HepG2 (cell line): ENCODE data around the gene PRPSAP1. TPM values are rescaled to one million over a fixed set of nuclear protein-coding genes. Genes with fewer than 3 reads are reported as not detected.

Experiments
- GATAD2A ChIP-seq: IDR thresholded peaks from 2 replicates; pipeline ENCODE4 v1.6.1; 2016
- MAZ ChIP-seq, 2 experiments: sonication (generic) in 1 of 2; formaldehyde crosslinking in 1 of 2; IDR thresholded peaks; 2 replicates each; pipeline versions ENCODE4 v1.5.0 to v1.6.1; 2012 to 2020; ENCODE audit warnings: low read depth in 2 of 2, mild to moderate bottlenecking in 2 of 2, borderline replicate concordance in 1 of 2, improper control_type of control experiment in 1 of 2, low read length in 1 of 2, missing genetic modification reagents in 1 of 2, moderate library complexity in 1 of 2
- RFX1 ChIP-seq: fragments of 450-650 bp; IDR thresholded peaks from 2 replicates; pipeline ENCODE4 v1.6.1; 2017
- ZBTB21 ChIP-seq: sonication (generic); formaldehyde crosslinking; IDR thresholded peaks from 2 replicates; pipeline ENCODE4 v1.4.0; 2020; ENCODE audit warnings: missing genetic modification reagents
- ZBTB42 ChIP-seq: sonication (generic); formaldehyde crosslinking; IDR thresholded peaks from 2 replicates; pipeline ENCODE4 v1.5.0; 2020; ENCODE audit warnings: mild to moderate bottlenecking, missing genetic modification reagents
- ZNF354B ChIP-seq: sonication (generic); formaldehyde crosslinking; IDR thresholded peaks from 2 replicates; pipeline ENCODE4 v1.8.0; 2022; ENCODE audit warnings: mild to moderate bottlenecking, missing genetic modification reagents
- ZNF431 ChIP-seq: sonication (generic); formaldehyde crosslinking; IDR thresholded peaks from 2 replicates; pipeline ENCODE4 v1.9.0; 2022; ENCODE audit warnings: missing genetic modification reagents, low read depth, mild to moderate bottlenecking, borderline replicate concordance
- ZNF558 ChIP-seq: sonication (generic); formaldehyde crosslinking; IDR thresholded peaks from 2 replicates; pipeline ENCODE4 v1.9.0; 2022; ENCODE audit warnings: mild to moderate bottlenecking, missing genetic modification reagents, borderline replicate concordance
- ZNF644 ChIP-seq: IDR thresholded peaks from 2 replicates; pipeline ENCODE4 v1.6.1; 2016; ENCODE audit warnings: low read depth
- ZNF768 ChIP-seq: sonication (generic); formaldehyde crosslinking; IDR thresholded peaks from 2 replicates; pipeline ENCODE4 v1.4.0; 2020; ENCODE audit warnings: missing genetic modification reagents
- ZNF816 ChIP-seq: sonication (generic); formaldehyde crosslinking; IDR thresholded peaks from 2 replicates; pipeline ENCODE4 v1.8.0; 2022; ENCODE audit warnings: missing genetic modification reagents, mild to moderate bottlenecking, borderline replicate concordance
- polyA plus RNA-seq, 8 experiments: library from polyadenylated mRNA; depleted of rRNA in 3 of 8; stranded (reverse) in 7 of 8; unstranded in 1 of 8; fragments of >200 nt; fragmentation: Illumina TruSeq in 4 of 8; extraction: Trizol in 4 of 8; gene quantifications; 2 replicates each; pipeline versions ENCODE4 v1.2.1 to v1.2.3, GENCODE V29; 2011 to 2016; ENCODE audit warnings: low read depth in 4 of 8, missing spikeins in 1 of 8, mixed read lengths in 1 of 8; ENCODE audit not compliant: insufficient read depth in 1 of 8
- total RNA-seq, 5 experiments: library from RNA; depleted of rRNA; stranded (reverse); fragments of >200 nt; fragmentation: Illumina TruSeq; extraction: Trizol; gene quantifications; 2 replicates each; pipeline ENCODE4 v1.2.3, GENCODE V29; 2016; ENCODE audit warnings: low read depth in 1 of 5
- TF ChIP-seq, protein P1 (sequence below): sonication (generic); formaldehyde crosslinking; IDR thresholded peaks from 2 replicates; pipeline ENCODE4 v1.8.0; 2022; ENCODE audit warnings: low read depth, missing genetic modification reagents
- TF ChIP-seq, protein P2 (sequence below): fragments of 450-650 bp; IDR thresholded peaks from 2 replicates; pipeline ENCODE4 v1.6.1; 2017; ENCODE audit warnings: mild to moderate bottlenecking
- TF ChIP-seq, protein P3 (sequence below): sonication (generic); formaldehyde crosslinking; IDR thresholded peaks from 2 replicates; pipeline ENCODE4 v1.5.0; 2020; ENCODE audit warnings: missing genetic modification reagents, mild to moderate bottlenecking, borderline replicate concordance
- TF ChIP-seq, protein P4 (sequence below): sonication (generic); formaldehyde crosslinking; IDR thresholded peaks from 2 replicates; pipeline ENCODE4 v1.8.1; 2023; ENCODE audit warnings: mild to moderate bottlenecking, missing genetic modification reagents, borderline replicate concordance
- TF ChIP-seq, protein P5 (sequence below): IDR thresholded peaks from 2 replicates; pipeline ENCODE4 v1.6.1; 2012; ENCODE audit warnings: inconsistent platforms
- TF ChIP-seq, protein P6 (sequence below): sonication (generic); formaldehyde crosslinking; IDR thresholded peaks from 2 replicates; pipeline ENCODE4 v1.9.0; 2021; ENCODE audit warnings: missing genetic modification reagents, borderline replicate concordance

The PRPSAP1 gene
- total and polyA plus RNA-seq, 2 of the 13 experiments (the other 11 are each of a cell fraction or from before 2014, with no cell fraction given), result 91.1 to 314 TPM

DNA sequence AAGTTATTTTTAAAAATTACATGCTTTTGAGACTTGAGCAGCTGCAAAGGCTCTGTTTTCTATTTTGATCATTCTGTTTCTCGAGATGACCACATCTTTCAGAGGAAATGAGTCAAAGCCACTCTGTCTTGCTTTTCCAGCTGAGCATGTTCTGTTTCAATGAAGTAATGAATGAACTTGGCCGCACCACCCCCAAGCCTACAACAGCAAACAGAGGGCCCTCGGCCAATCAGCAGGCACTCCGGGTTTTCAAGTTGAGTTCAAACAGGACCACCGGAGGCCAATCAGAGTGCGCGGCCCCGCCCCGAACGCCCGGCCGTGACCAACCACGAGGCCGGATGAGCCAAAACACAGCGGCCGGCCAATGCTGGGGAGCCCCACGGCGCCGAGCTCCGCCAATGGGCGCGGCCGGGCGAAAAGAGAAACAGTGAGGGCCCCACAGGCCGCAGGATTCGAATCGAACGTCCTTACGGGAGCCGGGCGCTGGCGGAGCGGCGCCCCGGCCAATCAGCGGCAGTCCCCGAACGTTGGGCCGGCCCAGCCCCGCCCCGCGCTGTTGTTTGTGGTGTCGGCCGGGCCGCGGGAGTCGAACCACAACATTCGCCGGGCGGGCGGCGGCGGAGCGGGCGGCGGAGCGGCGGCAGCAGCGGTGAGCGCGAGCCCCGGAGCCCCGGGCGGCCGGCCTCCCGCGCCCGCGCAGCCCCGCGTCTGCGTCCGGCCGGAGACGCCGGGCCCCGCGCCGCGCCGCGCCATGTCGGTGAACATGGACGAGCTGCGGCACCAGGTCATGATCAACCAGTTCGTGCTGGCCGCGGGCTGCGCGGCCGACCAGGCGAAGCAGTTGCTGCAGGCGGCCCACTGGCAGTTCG, 88.7 kb downstream of the PRPSAP1 start, which contains the start of gene UBALD2 (continued):
- TF ChIP-seq, protein P1, sequence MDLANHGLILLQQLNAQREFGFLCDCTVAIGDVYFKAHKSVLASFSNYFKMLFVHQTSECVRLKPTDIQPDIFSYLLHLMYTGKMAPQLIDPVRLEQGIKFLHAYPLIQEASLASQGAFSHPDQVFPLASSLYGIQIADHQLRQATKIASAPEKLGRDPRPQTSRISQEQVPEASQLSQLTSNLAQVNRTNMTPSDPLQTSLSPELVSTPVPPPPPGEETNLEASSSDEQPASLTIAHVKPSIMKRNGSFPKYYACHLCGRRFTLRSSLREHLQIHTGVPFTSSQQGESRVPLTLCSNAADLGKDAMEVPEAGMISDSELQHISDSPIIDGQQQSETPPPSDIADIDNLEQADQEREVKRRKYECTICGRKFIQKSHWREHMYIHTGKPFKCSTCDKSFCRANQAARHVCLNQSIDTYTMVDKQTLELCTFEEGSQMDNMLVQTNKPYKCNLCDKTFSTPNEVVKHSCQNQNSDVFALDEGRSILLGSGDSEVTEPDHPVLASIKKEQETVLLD, result peak; percentile 48; the same call in 1 of the 2 replicates
- no peak for TF ChIP-seq ZBTB21 (CRISPR knock-in tag)
- TF ChIP-seq, protein P2, sequence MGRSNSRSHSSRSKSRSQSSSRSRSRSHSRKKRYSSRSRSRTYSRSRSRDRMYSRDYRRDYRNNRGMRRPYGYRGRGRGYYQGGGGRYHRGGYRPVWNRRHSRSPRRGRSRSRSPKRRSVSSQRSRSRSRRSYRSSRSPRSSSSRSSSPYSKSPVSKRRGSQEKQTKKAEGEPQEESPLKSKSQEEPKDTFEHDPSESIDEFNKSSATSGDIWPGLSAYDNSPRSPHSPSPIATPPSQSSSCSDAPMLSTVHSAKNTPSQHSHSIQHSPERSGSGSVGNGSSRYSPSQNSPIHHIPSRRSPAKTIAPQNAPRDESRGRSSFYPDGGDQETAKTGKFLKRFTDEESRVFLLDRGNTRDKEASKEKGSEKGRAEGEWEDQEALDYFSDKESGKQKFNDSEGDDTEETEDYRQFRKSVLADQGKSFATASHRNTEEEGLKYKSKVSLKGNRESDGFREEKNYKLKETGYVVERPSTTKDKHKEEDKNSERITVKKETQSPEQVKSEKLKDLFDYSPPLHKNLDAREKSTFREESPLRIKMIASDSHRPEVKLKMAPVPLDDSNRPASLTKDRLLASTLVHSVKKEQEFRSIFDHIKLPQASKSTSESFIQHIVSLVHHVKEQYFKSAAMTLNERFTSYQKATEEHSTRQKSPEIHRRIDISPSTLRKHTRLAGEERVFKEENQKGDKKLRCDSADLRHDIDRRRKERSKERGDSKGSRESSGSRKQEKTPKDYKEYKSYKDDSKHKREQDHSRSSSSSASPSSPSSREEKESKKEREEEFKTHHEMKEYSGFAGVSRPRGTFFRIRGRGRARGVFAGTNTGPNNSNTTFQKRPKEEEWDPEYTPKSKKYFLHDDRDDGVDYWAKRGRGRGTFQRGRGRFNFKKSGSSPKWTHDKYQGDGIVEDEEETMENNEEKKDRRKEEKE, result no peak
- no peak for TF ChIP-seq ZBTB42
- TF ChIP-seq ZNF558 (CRISPR knock-in tag), result no peak
- TF ChIP-seq, protein P3, sequence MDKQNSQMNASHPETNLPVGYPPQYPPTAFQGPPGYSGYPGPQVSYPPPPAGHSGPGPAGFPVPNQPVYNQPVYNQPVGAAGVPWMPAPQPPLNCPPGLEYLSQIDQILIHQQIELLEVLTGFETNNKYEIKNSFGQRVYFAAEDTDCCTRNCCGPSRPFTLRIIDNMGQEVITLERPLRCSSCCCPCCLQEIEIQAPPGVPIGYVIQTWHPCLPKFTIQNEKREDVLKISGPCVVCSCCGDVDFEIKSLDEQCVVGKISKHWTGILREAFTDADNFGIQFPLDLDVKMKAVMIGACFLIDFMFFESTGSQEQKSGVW (CRISPR knock-in tag), result no peak
- no peak for TF ChIP-seq ZNF768 (CRISPR knock-in tag)
- peak; percentile 70; the same call in 1 of the 2 replicates for TF ChIP-seq MAZ (IDR thresholded peaks at IDR 0.05; ENCODE audit: borderline replicate concordance, low read depth, low read length)
- TF ChIP-seq MAZ (CRISPR knock-in tag; IDR thresholded peaks at IDR 0.05; ENCODE audit: low read depth), result peak; percentile 45; the same call in 1 of the 2 replicates
- TF ChIP-seq, protein P4, sequence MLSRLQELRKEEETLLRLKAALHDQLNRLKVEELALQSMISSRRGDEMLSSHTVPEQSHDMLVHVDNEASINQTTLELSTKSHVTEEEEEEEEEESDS, result 0 out of 2 replicates have a peak, but pooled peaks have one; percentile 70
- TF ChIP-seq, protein P5, sequence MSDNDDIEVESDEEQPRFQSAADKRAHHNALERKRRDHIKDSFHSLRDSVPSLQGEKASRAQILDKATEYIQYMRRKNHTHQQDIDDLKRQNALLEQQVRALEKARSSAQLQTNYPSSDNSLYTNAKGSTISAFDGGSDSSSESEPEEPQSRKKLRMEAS, result peak; percentile 68
- TF ChIP-seq, protein P6, sequence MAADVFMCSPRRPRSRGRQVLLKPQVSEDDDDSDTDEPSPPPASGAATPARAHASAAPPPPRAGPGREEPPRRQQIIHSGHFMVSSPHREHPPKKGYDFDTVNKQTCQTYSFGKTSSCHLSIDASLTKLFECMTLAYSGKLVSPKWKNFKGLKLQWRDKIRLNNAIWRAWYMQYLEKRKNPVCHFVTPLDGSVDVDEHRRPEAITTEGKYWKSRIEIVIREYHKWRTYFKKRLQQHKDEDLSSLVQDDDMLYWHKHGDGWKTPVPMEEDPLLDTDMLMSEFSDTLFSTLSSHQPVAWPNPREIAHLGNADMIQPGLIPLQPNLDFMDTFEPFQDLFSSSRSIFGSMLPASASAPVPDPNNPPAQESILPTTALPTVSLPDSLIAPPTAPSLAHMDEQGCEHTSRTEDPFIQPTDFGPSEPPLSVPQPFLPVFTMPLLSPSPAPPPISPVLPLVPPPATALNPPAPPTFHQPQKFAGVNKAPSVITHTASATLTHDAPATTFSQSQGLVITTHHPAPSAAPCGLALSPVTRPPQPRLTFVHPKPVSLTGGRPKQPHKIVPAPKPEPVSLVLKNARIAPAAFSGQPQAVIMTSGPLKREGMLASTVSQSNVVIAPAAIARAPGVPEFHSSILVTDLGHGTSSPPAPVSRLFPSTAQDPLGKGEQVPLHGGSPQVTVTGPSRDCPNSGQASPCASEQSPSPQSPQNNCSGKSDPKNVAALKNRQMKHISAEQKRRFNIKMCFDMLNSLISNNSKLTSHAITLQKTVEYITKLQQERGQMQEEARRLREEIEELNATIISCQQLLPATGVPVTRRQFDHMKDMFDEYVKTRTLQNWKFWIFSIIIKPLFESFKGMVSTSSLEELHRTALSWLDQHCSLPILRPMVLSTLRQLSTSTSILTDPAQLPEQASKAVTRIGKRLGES, result 0 out of 2 replicates have a peak, but pooled peaks have one; percentile 26
- peak; percentile 13; the same call in 1 of the 2 replicates for TF ChIP-seq GATAD2A (CRISPR knock-in tag)
- no peak for TF ChIP-seq ZNF816
- no peak for TF ChIP-seq RFX1
- no peak for TF ChIP-seq ZNF644 (CRISPR knock-in tag)
- TF ChIP-seq ZNF431 (CRISPR knock-in tag), result no peak; the same call in 1 of the 2 replicates
- TF ChIP-seq ZNF354B (CRISPR knock-in tag), result no peak
